Sigmoid colon (tissue), 7 donors: ENCODE measurements around the gene PRDM16. TPM values are rescaled to one million over a fixed set of nuclear protein-coding genes. Genes with fewer than 3 reads are reported as not detected.

ENCODE experiments used
- DNase-seq: peaks from one replicate; pipeline ENCODE4 v3.0.0-alpha.2; 2019
- H3K27ac ChIP-seq, 4 donors: fragments of 200-600 bp; sonication (generic); one replicate each; pipeline ENCODE4 v1.5.1; 2016 to 2019; ENCODE audit warnings: mild to moderate bottlenecking in 1 of 4
- H3K27me3 ChIP-seq, 3 donors: fragments of 200-600 bp; sonication (generic); one replicate each; pipeline ENCODE4 v1.5.1; 2019; ENCODE audit warnings: mild to moderate bottlenecking in 1 of 3
- H3K36me3 ChIP-seq, 4 donors: fragments of 200-600 bp; sonication (generic); one replicate each; pipeline ENCODE4 v1.5.1; 2016 to 2019
- H3K4me1 ChIP-seq, 4 donors: fragments of 200-600 bp; sonication (generic); one replicate each; pipeline ENCODE4 v1.5.1; 2017 to 2019
- H3K4me3 ChIP-seq, 4 donors: fragments of 200-600 bp; sonication (generic); one replicate each; pipeline ENCODE4 v1.5.1; 2017 to 2019; ENCODE audit warnings: mild to moderate bottlenecking in 2 of 4, moderate library complexity in 1 of 4
- H3K9me3 ChIP-seq, 4 donors: fragments of 200-600 bp in 3 of 4; sonication (generic) in 3 of 4; one replicate each; pipeline versions ENCODE4 v1.5.1 to v1.6.1; 2013 to 2019
- EP300 ChIP-seq, 4 donors: sonication (generic); formaldehyde crosslinking; IDR thresholded peaks; one replicate each; pipeline ENCODE4 v1.6.1; 2017; ENCODE audit warnings: antibody characterized with exemption in 4 of 4
- POLR2A ChIP-seq, 2 donors: fragments of 450-650 bp; IDR thresholded peaks; one replicate each; pipeline ENCODE4 v1.6.1; 2016; ENCODE audit warnings: antibody characterized with exemption in 2 of 2, mild to moderate bottlenecking in 2 of 2, moderate library complexity in 2 of 2
- POLR2AphosphoS5 ChIP-seq, 4 donors: sonication (generic); formaldehyde crosslinking; IDR thresholded peaks; one replicate each; pipeline ENCODE4 v1.6.1; 2017; ENCODE audit warnings: antibody characterized with exemption in 4 of 4
- WGBS, 2 donors: extraction: QIAGEN DNeasy Blood & Tissue Kit; methylation state at CpG; one replicate each; pipeline ENCODE4 v1.1.7; 2013; 5-methylcytosine and 5-hydroxymethylcytosine counted together
- intact Hi-C: fragments of 100-400 bp; cut with DNase I; formaldehyde crosslinking; loops from one replicate; pipeline ENCODE4 v1.15.1; 2023
- polyA plus RNA-seq, 3 donors: library from polyadenylated mRNA; stranded (reverse); fragments of 200-250 nt; gene quantifications; one replicate each; pipeline ENCODE4 v1.2.3, GENCODE V29; 2013
- total RNA-seq, 4 donors: library from RNA; depleted of rRNA; stranded (reverse); fragments of >200 nt; gene quantifications; one replicate each; pipeline ENCODE4 v1.1.0, GENCODE V29; 2016
- TF ChIP-seq, protein P1 (sequence below), 4 experiments: fragments of 450-650 bp in 3 of 4; fragments of 200-600 bp in 1 of 4; IDR thresholded peaks; one replicate each; pipeline ENCODE4 v1.5.1; 2016 to 2019; ENCODE audit warnings: antibody characterized with exemption in 4 of 4, mild to moderate bottlenecking in 3 of 4, moderate library complexity in 2 of 4
- donor health status: healthy with polysubstance abuse.
- donor health status: Bipolar disorder and iron deficiency.
- donor health status: healthy.

The PRDM16 gene
- total and polyA plus RNA-seq, 7 donors, result under 0.01 to 1.7 (median 0.49) TPM

DNA sequence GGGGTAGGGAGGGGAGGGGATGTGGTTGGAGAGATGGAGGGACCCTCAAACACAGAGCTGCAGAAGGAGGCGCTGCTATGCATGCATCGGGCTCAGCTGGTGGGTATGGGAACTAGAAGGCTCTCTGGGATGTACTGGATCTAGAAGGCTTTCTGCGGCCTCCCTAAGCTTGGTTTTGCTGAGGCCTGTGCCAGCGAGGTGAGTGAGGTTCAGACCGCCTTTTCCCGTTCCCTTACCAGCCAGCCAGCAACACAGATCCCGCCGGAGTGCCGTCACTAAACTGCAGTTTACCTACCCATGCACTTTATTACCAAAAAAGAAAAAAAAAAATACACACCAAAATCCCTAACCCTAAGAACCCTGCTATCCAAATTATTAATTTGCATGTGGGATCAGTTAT lies 180.2 kb downstream of the PRDM16 start:
- H3K4me1 ChIP-seq, result peaks cover 0 to 11% (median 4%) of the 10 kb centered on the region in 4 donors
- DNase-seq, result no peak
- no peaks in the 10 kb centered on the region for H3K36me3 ChIP-seq
- 89 to 92% methylated on average over 9 of the region's 9 CpGs for WGBS, 2 donors
- H3K9me3 ChIP-seq, result no peaks in the 10 kb centered on the region
- H3K27ac ChIP-seq, result no peak overlapping the region
- H3K27me3 ChIP-seq, result peaks cover 18 to 88% (median 67%) of the 10 kb centered on the region in 3 donors
- TF ChIP-seq POLR2A (IDR thresholded peaks at IDR 0.05), result no peak
- TF ChIP-seq, protein P1, sequence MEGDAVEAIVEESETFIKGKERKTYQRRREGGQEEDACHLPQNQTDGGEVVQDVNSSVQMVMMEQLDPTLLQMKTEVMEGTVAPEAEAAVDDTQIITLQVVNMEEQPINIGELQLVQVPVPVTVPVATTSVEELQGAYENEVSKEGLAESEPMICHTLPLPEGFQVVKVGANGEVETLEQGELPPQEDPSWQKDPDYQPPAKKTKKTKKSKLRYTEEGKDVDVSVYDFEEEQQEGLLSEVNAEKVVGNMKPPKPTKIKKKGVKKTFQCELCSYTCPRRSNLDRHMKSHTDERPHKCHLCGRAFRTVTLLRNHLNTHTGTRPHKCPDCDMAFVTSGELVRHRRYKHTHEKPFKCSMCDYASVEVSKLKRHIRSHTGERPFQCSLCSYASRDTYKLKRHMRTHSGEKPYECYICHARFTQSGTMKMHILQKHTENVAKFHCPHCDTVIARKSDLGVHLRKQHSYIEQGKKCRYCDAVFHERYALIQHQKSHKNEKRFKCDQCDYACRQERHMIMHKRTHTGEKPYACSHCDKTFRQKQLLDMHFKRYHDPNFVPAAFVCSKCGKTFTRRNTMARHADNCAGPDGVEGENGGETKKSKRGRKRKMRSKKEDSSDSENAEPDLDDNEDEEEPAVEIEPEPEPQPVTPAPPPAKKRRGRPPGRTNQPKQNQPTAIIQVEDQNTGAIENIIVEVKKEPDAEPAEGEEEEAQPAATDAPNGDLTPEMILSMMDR (IDR thresholded peaks at IDR 0.05), result no peak
- TF ChIP-seq EP300 (IDR thresholded peaks at IDR 0.05), result no peak
- no peak for TF ChIP-seq POLR2AphosphoS5 (IDR thresholded peaks at IDR 0.05)
- H3K4me3 ChIP-seq, result no peak overlapping the region
- intact Hi-C loops, result no loop called here

DNA sequence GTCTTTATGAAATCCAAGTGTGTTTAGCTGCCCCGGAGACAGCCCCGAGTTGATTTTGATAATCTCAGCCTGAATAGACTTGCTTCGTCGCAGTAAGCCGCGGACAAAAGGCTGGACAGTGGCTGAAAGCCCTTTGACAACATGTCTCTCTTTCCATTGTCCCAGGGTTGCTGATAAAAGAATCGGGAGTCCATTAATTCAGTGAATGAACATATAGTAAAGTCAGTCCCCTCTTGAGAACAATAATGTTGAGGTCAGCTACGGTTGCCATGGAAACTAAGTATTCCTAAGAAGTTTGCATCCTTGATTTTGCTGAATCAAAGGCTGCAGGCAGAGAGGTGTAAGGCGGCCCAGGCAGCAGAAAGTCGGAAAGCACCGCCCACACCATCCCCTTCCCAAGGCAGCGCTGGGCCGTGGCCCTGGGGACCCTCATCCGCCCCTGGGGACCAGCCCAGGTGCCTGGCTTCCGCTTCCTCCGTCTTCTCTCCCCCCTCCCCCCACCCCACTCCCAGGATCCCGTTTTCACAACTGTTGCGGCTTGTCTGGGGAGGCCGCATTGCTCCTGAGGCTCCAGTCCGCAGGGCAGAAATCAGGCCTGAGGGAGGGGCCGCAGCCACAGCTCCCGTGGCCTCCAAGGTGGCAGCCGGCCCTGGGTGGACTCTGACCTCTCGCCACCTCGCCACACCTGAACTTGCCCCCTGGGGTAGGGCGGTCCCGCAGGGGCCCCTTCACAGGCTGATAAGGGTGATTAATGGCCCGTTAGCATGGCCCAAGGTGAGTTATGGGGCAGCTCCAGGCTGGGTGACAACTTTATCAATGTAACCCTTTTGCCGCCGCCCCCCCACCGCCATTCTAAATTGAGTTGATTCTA lies 180.9 kb downstream of the PRDM16 start:
- no peak for DNase-seq
- peaks cover 18 to 82% (median 66%) of the 10 kb centered on the region in 3 donors for H3K27me3 ChIP-seq
- H3K4me3 ChIP-seq, result no peak overlapping the region
- no peaks in the 10 kb centered on the region for H3K9me3 ChIP-seq
- intact Hi-C loops, result no loop called here
- TF ChIP-seq POLR2A (IDR thresholded peaks at IDR 0.05) (no peak), EP300 (IDR thresholded peaks at IDR 0.05) (no peak), POLR2AphosphoS5 (IDR thresholded peaks at IDR 0.05) (no peak)
- TF ChIP-seq, protein P1 (IDR thresholded peaks at IDR 0.05), result no peak
- H3K27ac ChIP-seq, result no peak overlapping the region
- WGBS, 2 donors, result 35 to 67% methylated on average over 31 of the region's 31 CpGs
- H3K36me3 ChIP-seq, result no peaks in the 10 kb centered on the region
- peaks cover 0 to 4% (median 1%) of the 10 kb centered on the region in 4 donors for H3K4me1 ChIP-seq

DNA sequence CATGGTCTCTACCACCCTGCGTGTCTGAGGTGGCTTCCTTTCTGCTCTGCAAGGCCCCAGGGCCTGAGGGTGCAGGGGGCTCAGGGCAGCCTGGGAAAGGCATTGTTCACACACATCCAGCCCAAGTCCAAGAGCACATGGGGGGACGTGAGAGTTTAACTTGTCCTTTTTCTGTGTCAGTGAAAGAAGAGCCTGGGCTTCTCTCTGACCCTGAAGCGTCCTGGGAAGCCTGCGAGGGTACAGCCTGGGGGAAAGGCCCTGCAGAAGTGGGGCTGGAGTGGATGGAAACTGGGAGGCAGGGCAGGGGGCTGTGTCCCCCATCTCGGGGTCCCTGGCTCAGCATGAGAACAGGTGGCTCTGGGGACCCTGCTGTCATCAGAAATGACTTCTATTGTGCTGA lies 181.6 kb downstream of the PRDM16 start:
- 43 to 71% methylated on average over 5 of the region's 5 CpGs for WGBS, 2 donors
- DNase-seq, result no peak
- H3K4me1 ChIP-seq, result peaks cover 0 to 3% (median 0%) of the 10 kb centered on the region in 4 donors
- TF ChIP-seq EP300 (IDR thresholded peaks at IDR 0.05) (no peak), POLR2A (IDR thresholded peaks at IDR 0.05) (no peak), POLR2AphosphoS5 (IDR thresholded peaks at IDR 0.05) (no peak)
- TF ChIP-seq, protein P1 (IDR thresholded peaks at IDR 0.05), result no peak
- H3K27ac ChIP-seq, result no peak overlapping the region
- intact Hi-C loops, result no loop called here
- no peaks in the 10 kb centered on the region for H3K36me3 ChIP-seq
- H3K4me3 ChIP-seq, result no peak overlapping the region
- no peaks in the 10 kb centered on the region for H3K9me3 ChIP-seq
- peaks cover 14 to 78% (median 58%) of the 10 kb centered on the region in 3 donors for H3K27me3 ChIP-seq

DNA sequence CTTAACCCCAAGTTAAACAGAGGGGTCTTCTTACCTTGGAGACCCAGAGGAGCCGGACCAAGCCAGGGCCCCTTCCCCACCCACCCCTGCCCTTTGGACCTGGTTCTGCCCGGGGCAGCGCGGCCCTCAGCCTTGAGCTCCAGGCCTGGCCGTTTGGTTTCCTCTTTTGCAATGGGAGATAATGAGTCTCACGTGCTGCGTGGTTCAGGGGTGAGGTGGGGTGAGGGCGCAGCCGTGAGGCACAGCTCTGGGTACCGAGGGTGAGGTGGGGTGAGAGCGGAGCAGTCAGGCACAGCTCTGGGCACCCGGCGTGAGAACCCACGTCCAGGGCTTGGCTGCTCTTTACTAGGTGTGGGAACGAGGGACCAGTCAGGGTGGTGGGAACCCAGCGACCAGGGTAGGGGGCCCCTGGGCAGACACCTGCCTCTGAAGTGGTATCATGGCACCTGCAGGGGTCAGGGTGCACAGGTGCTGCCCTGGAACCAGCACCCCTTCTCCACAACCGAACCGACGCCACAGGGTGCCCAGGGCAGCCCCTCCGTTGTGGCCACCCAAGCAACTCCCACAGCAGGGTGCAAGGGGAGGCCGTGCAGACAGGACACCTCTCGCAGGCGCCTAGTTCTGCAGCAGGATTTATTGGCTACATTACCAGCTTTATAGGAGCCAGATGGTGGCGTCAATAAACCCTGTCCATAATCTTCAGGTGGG lies 182.2 kb downstream of the PRDM16 start:
- Histone ChIP-seq H3K27ac (no peak overlapping the region), H3K27me3 (peaks cover 12 to 72% (median 52%) of the 10 kb centered on the region in 3 donors), H3K4me3 (no peak overlapping the region), H3K9me3 (no peaks in the 10 kb centered on the region), H3K4me1 (peaks cover 0 to 3% (median 0%) of the 10 kb centered on the region in 4 donors), H3K36me3 (no peaks in the 10 kb centered on the region)
- TF ChIP-seq POLR2A (IDR thresholded peaks at IDR 0.05) (no peak), EP300 (IDR thresholded peaks at IDR 0.05) (no peak), POLR2AphosphoS5 (IDR thresholded peaks at IDR 0.05) (no peak)
- TF ChIP-seq, protein P1 (IDR thresholded peaks at IDR 0.05), result no peak
- DNase-seq, result no peak
- 34 to 57% methylated on average over 24 of the region's 24 CpGs for WGBS, 2 donors
- intact Hi-C loops, result no loop called here
